GM18867 (cell line): Measurements from ENCODE around the gene SNHG17.

ENCODE experiments used
- ATAC-seq: cut with Tn5 transposase; IDR thresholded peaks from one replicate; pipeline ENCODE4 v1.9.1; 2021; ENCODE audit warnings: mild to moderate bottlenecking, moderate library complexity; ENCODE audit not compliant: unreplicated experiment

SNHG17 gene

DNA sequence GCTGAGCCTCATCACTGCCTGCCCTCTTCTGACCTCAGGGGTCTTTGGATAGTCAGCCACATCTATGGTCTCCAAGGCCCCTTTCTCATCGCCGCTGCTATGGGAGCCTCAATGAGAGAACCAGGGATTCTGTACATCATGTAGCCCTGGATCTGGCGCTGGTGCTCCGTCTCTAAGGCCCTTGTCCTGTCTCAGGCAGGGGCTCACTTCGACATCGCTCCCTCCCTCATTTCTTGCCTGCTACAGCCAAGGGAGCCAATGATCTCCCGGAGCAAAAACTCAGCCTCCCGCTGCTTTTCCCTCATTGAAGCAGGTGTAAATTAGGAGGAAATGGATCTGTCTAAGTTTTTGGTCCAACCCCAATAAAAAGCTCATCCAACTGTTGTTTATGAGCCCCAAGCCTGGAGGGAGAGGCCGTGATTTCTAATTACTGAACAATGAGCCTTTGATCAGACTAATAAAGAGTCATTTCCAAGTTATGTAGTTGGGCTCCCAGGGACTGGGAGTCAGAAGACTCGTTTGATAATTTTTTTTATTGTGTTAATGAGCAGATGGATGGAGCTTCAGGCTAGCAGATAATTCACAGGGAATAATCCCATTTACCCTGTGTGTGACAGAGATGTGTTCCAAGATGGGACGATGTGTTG is 58.0 kb downstream of the SNHG17 start:
- ATAC-seq: no peak

DNA sequence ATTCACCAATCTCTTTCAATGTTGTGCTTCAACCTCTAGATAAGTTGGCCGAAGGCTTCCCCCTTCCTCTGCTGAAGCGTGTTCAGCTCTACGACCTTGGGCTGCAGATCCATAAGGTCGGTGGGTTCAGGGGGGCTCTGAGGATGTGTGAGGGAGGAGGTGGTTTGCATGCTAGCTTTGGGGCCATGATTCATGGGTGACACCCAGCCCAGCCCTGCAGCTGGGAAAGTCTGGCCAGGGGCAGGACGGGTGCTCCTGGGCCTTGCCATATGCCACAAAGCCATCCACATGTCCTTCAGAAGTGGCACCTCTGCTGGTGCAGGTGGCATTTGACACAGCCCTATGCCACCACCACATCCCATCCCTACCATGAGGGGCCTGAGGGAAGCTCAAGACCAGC is 61.2 kb downstream of the SNHG17 start:
- ATAC-seq: no peak

- no peak for ATAC-seq
These were observed 61.8 kb downstream of the SNHG17 start for GRCh38 chr20:38373231-38373867.

DNA sequence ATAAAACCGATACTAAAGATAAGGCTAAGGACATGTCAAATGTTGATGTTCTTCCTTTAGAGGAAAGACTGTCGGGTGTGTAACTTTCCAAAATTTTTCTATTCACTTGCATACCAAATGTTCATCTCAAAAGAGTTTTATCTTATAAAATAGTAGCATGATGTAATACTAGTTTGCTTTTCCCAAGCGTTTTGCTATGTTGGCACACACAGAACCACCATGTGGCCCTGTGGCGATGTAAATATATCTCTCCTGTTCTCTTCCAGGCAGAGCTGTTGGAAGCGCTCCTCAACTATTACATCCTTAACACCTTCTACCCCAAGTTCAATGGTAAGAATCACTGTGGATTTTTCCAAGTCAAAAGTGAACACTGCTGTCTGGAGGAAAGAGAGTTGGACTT is 62.3 kb downstream of the SNHG17 start:
- ATAC-seq: no peak
